Psoas muscle (tissue), 8 donors: ENCODE measurements around the gene ARSB. TPM values are rescaled to one million over a fixed set of nuclear protein-coding genes. Genes with fewer than 3 reads are reported as not detected.

Source experiments
- ATAC-seq, 4 donors: fragments of 200-7000 bp; cut with Tn5 transposase; one replicate each; pipeline ENCODE4 v1.9.1; 2020; ENCODE audit warnings: moderate library complexity in 3 of 4, mild to moderate bottlenecking in 2 of 4
- DNase-seq, 2 donors: peaks; one replicate each; pipeline ENCODE4 v3.0.0-alpha.2; 2020
- H3K27ac ChIP-seq: fragments of 200-600 bp; one replicate; pipeline ENCODE4 v1.8.0; 2022
- H3K27me3 ChIP-seq, 3 donors: fragments of 200-600 bp in 1 of 3; one replicate each; pipeline versions ENCODE4 v1.6.1 to v1.8.0; 2013 to 2022; ENCODE audit warnings: low read length in 2 of 3, mild to moderate bottlenecking in 2 of 3, moderate library complexity in 1 of 3; ENCODE audit not compliant: insufficient read depth in 3 of 3
- H3K36me3 ChIP-seq, 2 donors: fragments of 200-600 bp in 1 of 2; one replicate each; pipeline versions ENCODE4 v1.6.1 to v1.8.0; 2013 to 2022; ENCODE audit warnings: low read depth in 1 of 2, mild to moderate bottlenecking in 1 of 2, moderate library complexity in 1 of 2; ENCODE audit not compliant: insufficient read depth in 1 of 2
- H3K4me1 ChIP-seq: fragments of 200-600 bp; one replicate; pipeline ENCODE4 v1.8.0; 2022
- H3K4me3 ChIP-seq: fragments of 200-600 bp; one replicate; pipeline ENCODE4 v1.8.0; 2022; ENCODE audit warnings: mild to moderate bottlenecking
- H3K9me3 ChIP-seq: fragments of 200-600 bp; one replicate; pipeline ENCODE4 v1.8.0; 2022
- CTCF ChIP-seq: fragments of 200-600 bp; IDR thresholded peaks from one replicate; pipeline ENCODE4 v1.8.0; 2022; ENCODE audit warnings: antibody characterized with exemption
- WGBS, 3 donors: extraction: QIAGEN DNeasy Blood & Tissue Kit; methylation state at CpG; one replicate each; pipeline versions ENCODE4 v1.1.6 to v1.1.7; 2013; 5-methylcytosine and 5-hydroxymethylcytosine counted together
- intact Hi-C, 2 donors: fragments of 100-400 bp; cut with DNase I; formaldehyde crosslinking; loops; one replicate each; pipeline versions ENCODE4 v1.11.0 to v1.14.2; 2022
- polyA plus RNA-seq, 3 donors: library from polyadenylated mRNA; stranded (reverse); fragments of 200-250 nt; gene quantifications; one replicate each; pipeline ENCODE4 v1.2.3, GENCODE V29; 2013
- total RNA-seq, 4 donors: library from RNA; stranded (reverse); fragmentation: NEBNext Ultra II Directional in 2 of 4; extraction: Animal tissue kit (Norgen Biotek cat#: 25700) in 2 of 4; gene quantifications; one replicate each; pipeline versions ENCODE4 v1.2.1 to v1.2.4, GENCODE V29; 2021 to 2023
- donor health status: healthy with polysubstance abuse.
- donor health status: DM: no; HTN: no; CAD: no; lungs with moderate emphysema.
- donor health status: Bipolar disorder and iron deficiency.
- donor health status: healthy.
- donor health status: DM: yes; HTN: yes; CAD: no.
- donor health status: DM: no; HTN: no; CAD: no.
- donor health status: DM: no; HTN: no; CAD: no.
- donor health status: DM: yes; HTN: yes; CAD: no.

Gene ARSB
- total and polyA plus RNA-seq, 7 donors, result 1.3 to 6.5 (median 3.6) TPM

GRCh38 chr5:79011219-79011836 lies 26.2 kb upstream of the ARSB start:
- Histone ChIP-seq H3K4me1 (no peaks in the 10 kb centered on the region), H3K36me3 (no peaks in the 10 kb centered on the region), H3K9me3 (no peaks in the 10 kb centered on the region), H3K27me3 (peaks cover 0 to 2% (median 0%) of the 10 kb centered on the region in 3 donors), H3K4me3 (no peak overlapping the region), H3K27ac (no peak overlapping the region)
- DNase-seq (no peak), ATAC-seq (no peak)
- WGBS, 3 donors, result 84 to 100% (median 100%) methylated on average over 1 of the region's 1 CpG
- intact Hi-C loops, result no loop called here
- TF ChIP-seq CTCF, result no peak

GRCh38 chr5:79008362-79008761 lies 23.3 kb upstream of the ARSB start:
- Histone ChIP-seq H3K27me3 (no peaks in the 10 kb centered on the region), H3K9me3 (no peaks in the 10 kb centered on the region), H3K4me1 (no peaks in the 10 kb centered on the region), H3K36me3 (no peaks in the 10 kb centered on the region), H3K4me3 (no peak overlapping the region), H3K27ac (no peak overlapping the region)
- DNase-seq, result no peak
- intact Hi-C loops, result no loop called here
- TF ChIP-seq CTCF, result no peak
- 64 to 94% (median 94%) methylated on average over 3 of the region's 3 CpGs for WGBS, 3 donors
- no peak for ATAC-seq

- TF ChIP-seq CTCF, result no peak
- H3K9me3 ChIP-seq, result no peaks in the 10 kb centered on the region
- no peaks in the 10 kb centered on the region for H3K36me3 ChIP-seq
- no peaks in the 10 kb centered on the region for H3K27me3 ChIP-seq
- H3K27ac ChIP-seq, result no peak overlapping the region
- intact Hi-C loops, result no loop called here
- DNase-seq (no peak), ATAC-seq (no peak)
- H3K4me1 ChIP-seq, result no peaks in the 10 kb centered on the region
- 79 to 99% (median 98%) methylated on average over 3 of the region's 3 CpGs for WGBS, 3 donors
- H3K4me3 ChIP-seq, result no peak overlapping the region
Measured at GRCh38 chr5:79007872-79008271, 22.8 kb upstream of the ARSB start.

GRCh38 chr5:79005936-79006631 lies 21.0 kb upstream of the ARSB start:
- no peak for ATAC-seq
- Histone ChIP-seq H3K27me3 (no peaks in the 10 kb centered on the region), H3K4me3 (no peak overlapping the region), H3K27ac (no peak overlapping the region), H3K36me3 (no peaks in the 10 kb centered on the region), H3K9me3 (no peaks in the 10 kb centered on the region), H3K4me1 (no peaks in the 10 kb centered on the region)
- no peak for TF ChIP-seq CTCF
- WGBS, 3 donors, result 87 to 90% (median 88%) methylated on average over 6 of the region's 6 CpGs
- DNase-seq, result no peak
- intact Hi-C loops, result no loop called here

- Histone ChIP-seq H3K27me3 (no peaks in the 10 kb centered on the region), H3K36me3 (no peaks in the 10 kb centered on the region), H3K27ac (no peak overlapping the region), H3K9me3 (no peaks in the 10 kb centered on the region), H3K4me3 (no peak overlapping the region), H3K4me1 (no peaks in the 10 kb centered on the region)
- no peak for TF ChIP-seq CTCF
- ATAC-seq (no peak), DNase-seq (no peak)
- 74 to 81% (median 78%) methylated on average over 4 of the region's 4 CpGs for WGBS, 3 donors
- intact Hi-C loops, result no loop called here
Measured at GRCh38 chr5:79005151-79005550, 20.0 kb upstream of the ARSB start.
